ENCODE measurements around the gene SRP54. TPM values are rescaled to one million over a fixed set of nuclear protein-coding genes. Genes with fewer than 3 reads are reported as not detected.

Gene SRP54
- 34.0 and 44.5 TPM in 2 replicates for total RNA-seq (2021)
- Bru-seq, nascent RNA = percentile 72 among the genes with signal in this experiment
- percentile 79 among the genes with signal in this experiment for BruChase-seq, experiment 1, labeled RNA remaining after a 2-hour chase
- percentile 80 among the genes with signal in this experiment for BruChase-seq, experiment 2, labeled RNA remaining after a 6-hour chase
- long read RNA-seq, transcript SRP54-201 (16 exons, 2,279 nt) = major isoform, 88 of 103 reads
- long read RNA-seq, partial matches to known transcripts = 0 of 103 reads
- long read RNA-seq, other reads (novel, unspliced or antisense) = 14 of 103 reads

- DNase-seq = peak; percentile 87 to 96
- Histone ChIP-seq H3K27ac (peak within 1 kb of the TSS; percentile 95), H2AFZ (peak within 1 kb of the TSS; percentile 94), H3K36me3 (ENCODE audit: low read depth) (no peaks in the 10 kb centered on the region), H3K4me3 (peak within 1 kb of the TSS; percentile 89), H3K79me2 (ENCODE audit: low read depth) (peaks cover 46% of the 10 kb centered on the region), H3K9me3 (ENCODE audit: insufficient read depth, low read depth) (no peaks in the 10 kb centered on the region), H3F3A (ENCODE audit: insufficient read depth, low read depth) (peaks cover 24% of the 10 kb centered on the region), H3K4me1 (replicated peaks; ENCODE audit: insufficient read depth) (peaks cover 21% of the 10 kb centered on the region; the same call in 1 of the 2 replicates), H3K4me2 (peak within 1 kb of the TSS; percentile 99), H4K20me1 (ENCODE audit: insufficient read depth) (no peaks in the 10 kb centered on the region), H3K27me3 (ENCODE audit: insufficient read depth, low read depth) (no peaks in the 10 kb centered on the region), H3K9me2 (ENCODE audit: insufficient read depth) (no peaks in the 10 kb centered on the region)
- BruUV-seq (replicated peaks) = TSS peak; percentile 56
- ChIA-PET POLR2A (ENCODE audit: unreplicated experiment) (interaction anchor here (0.5 to 0.7 kb wide), 7 partner anchors 11 to 475 kb away, joined by 3 to 11 read pairs (median 4); partner anchors contain the start of gene FAM177A1), CTCF (interaction anchor here (0.6 kb wide), 1 partner anchor 52 kb away, joined by 3 read pairs; no protein-coding TSS in a partner anchor)
- intact Hi-C loops (cut with micrococcal nuclease; ENCODE audit: unreplicated experiment) = loop anchor here (1.0 kb wide), 1 partner anchor 107 kb away; the partner anchor contains the start of gene BAZ1A
- TF ChIP-seq EZH2 (IDR thresholded peaks at IDR 0.05; ENCODE audit: low read depth) = no peak
- no peak for TF ChIP-seq CTCF (conservative IDR thresholded peaks at IDR 0.05)
These were observed at the start of gene SRP54 for GRCh38 chr14:34982421-34983147. TSS of gene SRP54 (plus strand) at chr14:34982992. CDS start at chr14:34996710, 13,718 bp downstream.

GRCh38 chr14:34933301-34933700 is 49.5 kb upstream of the SRP54 start:
- BruUV-seq (replicated peaks) = no TSS peak
- intact Hi-C loops (cut with micrococcal nuclease; ENCODE audit: unreplicated experiment) = no loop called here
- Histone ChIP-seq H3K27me3 (ENCODE audit: insufficient read depth, low read depth) (no peaks in the 10 kb centered on the region), H3F3A (ENCODE audit: insufficient read depth, low read depth) (no peaks in the 10 kb centered on the region), H3K27ac (no peak overlapping the region), H3K9me2 (ENCODE audit: insufficient read depth) (no peaks in the 10 kb centered on the region), H2AFZ (no peak overlapping the region), H4K20me1 (ENCODE audit: insufficient read depth) (no peaks in the 10 kb centered on the region), H3K36me3 (ENCODE audit: low read depth) (no peaks in the 10 kb centered on the region), H3K4me2 (no peak overlapping the region), H3K4me3 (no peak overlapping the region), H3K4me1 (replicated peaks; ENCODE audit: insufficient read depth) (peaks cover 10% of the 10 kb centered on the region), H3K9me3 (ENCODE audit: insufficient read depth, low read depth) (no peaks in the 10 kb centered on the region), H3K79me2 (ENCODE audit: low read depth) (no peaks in the 10 kb centered on the region)
- ChIA-PET CTCF (no interaction called here), POLR2A (ENCODE audit: unreplicated experiment) (no interaction called here)
- no peak for TF ChIP-seq CTCF (conservative IDR thresholded peaks at IDR 0.05)
- no peak for TF ChIP-seq EZH2 (IDR thresholded peaks at IDR 0.05; ENCODE audit: low read depth)
- no peak for DNase-seq

GRCh38 chr14:34935488-34935887 is 47.3 kb upstream of the SRP54 start:
- H3K9me2 ChIP-seq (ENCODE audit: insufficient read depth) = no peaks in the 10 kb centered on the region
- no TSS peak for BruUV-seq (replicated peaks)
- peaks cover 10% of the 10 kb centered on the region for H3K4me1 ChIP-seq (replicated peaks; ENCODE audit: insufficient read depth)
- DNase-seq = no peak
- no peaks in the 10 kb centered on the region for H3K9me3 ChIP-seq (ENCODE audit: insufficient read depth, low read depth)
- H3K27ac ChIP-seq = no peak overlapping the region
- no peak overlapping the region for H2AFZ ChIP-seq
- no peak overlapping the region for H3K4me3 ChIP-seq
- H3F3A ChIP-seq (ENCODE audit: insufficient read depth, low read depth) = no peaks in the 10 kb centered on the region
- H3K27me3 ChIP-seq (ENCODE audit: insufficient read depth, low read depth) = no peaks in the 10 kb centered on the region
- TF ChIP-seq CTCF (conservative IDR thresholded peaks at IDR 0.05) = no peak
- no peak for TF ChIP-seq EZH2 (IDR thresholded peaks at IDR 0.05; ENCODE audit: low read depth)
- H3K79me2 ChIP-seq (ENCODE audit: low read depth) = no peaks in the 10 kb centered on the region
- no peaks in the 10 kb centered on the region for H3K36me3 ChIP-seq (ENCODE audit: low read depth)
- intact Hi-C loops (cut with micrococcal nuclease; ENCODE audit: unreplicated experiment) = no loop called here
- no peaks in the 10 kb centered on the region for H4K20me1 ChIP-seq (ENCODE audit: insufficient read depth)
- POLR2A ChIA-PET (ENCODE audit: unreplicated experiment) = no interaction called here
- no peak overlapping the region for H3K4me2 ChIP-seq
- CTCF ChIA-PET = no interaction called here

Measured in PC-9 (cell line).